ENCODE data around the gene UBAP2.
"Not testable (repeated sequence)": the region's sequence is repeated elsewhere in the genome, so short reads cannot be mapped to it uniquely, and the experiment has no call there.

Gene UBAP2

DNA sequence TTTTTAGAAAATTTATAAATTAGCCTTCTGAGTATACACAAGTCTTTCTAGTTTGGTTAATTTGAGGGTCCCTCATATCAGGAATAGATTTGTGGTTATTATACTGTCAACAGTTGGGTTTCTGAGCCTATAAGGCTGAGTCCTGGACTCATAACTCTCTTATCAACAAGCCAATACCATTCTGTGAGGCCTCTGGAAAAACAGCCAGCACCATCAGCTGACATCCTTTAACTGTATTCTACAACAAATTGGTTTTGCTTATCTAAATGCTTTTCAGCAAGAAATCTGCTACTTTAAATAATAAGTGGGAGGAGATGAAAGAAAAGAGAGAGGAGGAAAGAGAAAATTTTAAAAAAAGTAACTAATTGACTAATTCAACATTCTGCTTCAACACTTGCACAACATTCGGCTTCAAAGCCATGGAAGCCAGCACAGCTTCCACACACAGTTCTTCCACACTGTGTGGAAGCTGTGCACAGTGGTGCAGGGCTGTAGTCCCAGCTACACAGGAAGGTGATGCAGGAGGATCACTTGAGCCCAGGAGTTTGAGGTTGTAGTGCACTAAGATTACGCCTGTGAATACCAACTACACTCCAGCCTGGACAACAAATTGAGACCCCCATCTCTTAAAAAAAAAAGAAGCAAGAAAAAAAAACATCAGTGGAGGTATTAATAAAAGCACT, 84.5 kb downstream of the UBAP2 start:
- no peak for DNase-seq

DNA sequence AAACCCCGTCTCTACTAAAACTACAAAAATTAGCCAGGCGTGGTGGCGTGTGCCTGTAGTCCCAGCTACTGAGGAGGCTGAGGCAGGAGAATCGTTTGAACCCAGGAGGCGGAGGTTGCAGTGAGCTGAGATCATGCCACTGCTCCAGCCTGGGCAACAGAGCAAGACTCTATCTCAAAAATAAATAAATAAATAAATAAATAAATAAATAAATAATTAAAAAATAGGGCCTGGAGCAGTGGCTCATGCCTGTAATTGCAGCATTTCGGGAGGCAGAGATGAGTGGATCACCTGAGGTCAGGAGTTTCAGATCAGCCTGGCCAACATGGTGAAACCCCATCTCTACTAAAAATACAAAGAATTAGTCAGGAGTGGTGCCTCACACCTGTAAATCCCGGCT, 86.2 kb downstream of the UBAP2 start:
- DNase-seq = not testable (repeated sequence)

DNA sequence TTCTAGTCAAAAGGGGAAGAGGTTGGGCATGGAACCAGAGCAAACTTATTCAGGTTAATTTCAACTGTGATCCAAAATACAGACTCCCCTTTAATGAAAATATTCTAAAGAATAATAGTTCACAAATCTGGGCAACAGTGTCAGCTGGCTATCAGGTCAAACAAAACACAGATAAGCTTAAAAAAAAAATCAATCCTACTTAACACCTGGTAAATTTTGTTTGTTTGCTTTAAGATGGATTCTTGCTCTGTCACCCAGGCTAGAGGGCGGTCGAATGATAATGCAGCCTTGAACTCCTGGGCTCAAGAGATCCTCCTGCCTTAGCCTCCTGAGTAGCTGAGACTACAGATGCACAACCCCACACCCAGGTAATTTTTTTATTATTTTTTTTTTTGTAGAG, 89.0 kb downstream of the UBAP2 start:
- no peak for DNase-seq

- DNase-seq = no peak
These were observed 92.1 kb downstream of the UBAP2 start for GRCh38 chr9:33956544-33956943.

- DNase-seq = no peak
These were observed 96.6 kb downstream of the UBAP2 start for GRCh38 chr9:33952066-33952465.

- no peak for DNase-seq
These were observed 98.3 kb downstream of the UBAP2 start for GRCh38 chr9:33950371-33950770.

- DNase-seq = no peak
These were observed 101.7 kb downstream of the UBAP2 start for GRCh38 chr9:33946779-33947535.

DNA sequence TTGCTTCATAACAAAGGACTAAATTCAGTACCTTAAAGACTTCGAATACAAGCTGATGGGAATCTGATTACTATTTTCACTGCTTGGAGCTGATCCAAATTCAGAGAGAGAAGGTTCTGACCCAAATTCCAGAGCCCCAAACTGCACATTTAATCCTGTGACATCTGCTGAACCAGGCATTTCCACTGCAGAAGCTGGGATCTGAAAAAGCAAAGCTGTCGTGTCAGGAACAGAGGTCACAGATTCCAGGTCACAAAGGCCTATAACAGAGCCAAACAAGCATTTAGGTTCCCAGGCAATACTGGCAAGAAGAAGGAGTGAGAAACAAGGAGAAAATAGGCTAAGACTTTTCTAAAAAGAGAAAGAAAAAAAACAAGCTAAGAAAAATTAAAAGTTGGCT, 105.3 kb downstream of the UBAP2 start:
- no peak for DNase-seq

GRCh38 chr9:33942471-33943083, 106.1 kb downstream of the UBAP2 start:
- DNase-seq = no peak

GRCh38 chr9:33939924-33940874, 108.5 kb downstream of the UBAP2 start:
- DNase-seq = no peak

- DNase-seq = no peak
These were observed 114.4 kb downstream of the UBAP2 start for GRCh38 chr9:33934188-33934878.

DNA sequence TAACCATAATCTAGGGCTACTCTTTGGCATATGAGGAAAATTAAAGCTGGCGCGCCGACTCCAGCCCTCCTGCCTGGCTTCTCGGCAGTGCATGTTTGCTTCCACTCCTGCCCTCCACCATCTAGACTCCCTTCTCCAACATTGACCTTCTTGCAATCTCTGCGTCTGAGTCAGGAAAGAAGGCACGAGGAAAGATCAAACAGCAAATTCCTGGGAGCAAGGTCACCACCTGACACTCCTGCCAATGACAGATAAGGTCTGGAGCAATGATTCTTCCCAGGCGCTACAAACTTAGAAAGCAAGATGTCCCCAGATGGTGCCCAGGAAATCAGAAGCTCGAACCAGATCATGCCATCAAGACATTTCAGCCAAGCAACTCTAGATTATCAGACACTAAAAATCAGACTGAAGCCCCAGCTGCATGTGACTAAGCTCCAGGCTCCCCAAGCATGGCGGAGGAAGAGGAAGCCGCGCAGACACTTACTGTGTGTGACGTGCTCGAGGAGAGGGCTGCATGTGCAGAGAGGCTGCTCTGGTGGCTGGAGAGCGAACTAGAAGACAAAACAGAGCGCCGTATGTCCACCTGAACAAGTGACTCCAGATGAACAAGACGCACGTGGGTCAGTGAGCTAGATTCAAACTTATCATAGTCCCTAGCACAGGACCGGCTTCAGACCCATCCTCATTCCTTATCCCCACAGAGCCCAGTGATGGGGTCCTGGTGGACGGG, 116.4 kb downstream of the UBAP2 start:
- no peak for DNase-seq

GRCh38 chr9:33931326-33931725, 117.4 kb downstream of the UBAP2 start:
- DNase-seq = no peak

DNA sequence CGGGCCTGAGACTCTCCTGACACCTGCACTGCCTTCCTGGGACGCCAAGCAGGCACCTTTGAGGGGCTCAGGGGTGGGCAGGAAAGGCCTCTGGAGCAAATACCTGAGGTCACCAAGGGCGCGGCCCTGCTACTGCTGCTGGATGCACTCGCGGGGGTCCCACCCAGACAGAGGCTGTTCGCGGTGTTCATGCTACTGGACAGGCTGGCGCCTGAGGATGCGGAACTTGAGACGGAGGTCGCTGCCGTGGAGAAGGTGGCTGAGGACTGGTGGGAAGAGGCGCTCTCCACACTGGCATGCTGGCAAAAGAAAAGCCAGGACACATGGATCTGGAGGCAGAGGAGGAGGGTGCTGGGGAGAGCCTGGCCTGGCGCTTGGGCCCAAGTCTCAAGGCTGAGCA, 121.0 kb downstream of the UBAP2 start:
- no peak for DNase-seq

GRCh38 chr9:33926746-33927485, 121.8 kb downstream of the UBAP2 start:
- DNase-seq = no peak

GRCh38 chr9:33924978-33925797, 123.5 kb downstream of the UBAP2 start:
- DNase-seq = no peak

DNA sequence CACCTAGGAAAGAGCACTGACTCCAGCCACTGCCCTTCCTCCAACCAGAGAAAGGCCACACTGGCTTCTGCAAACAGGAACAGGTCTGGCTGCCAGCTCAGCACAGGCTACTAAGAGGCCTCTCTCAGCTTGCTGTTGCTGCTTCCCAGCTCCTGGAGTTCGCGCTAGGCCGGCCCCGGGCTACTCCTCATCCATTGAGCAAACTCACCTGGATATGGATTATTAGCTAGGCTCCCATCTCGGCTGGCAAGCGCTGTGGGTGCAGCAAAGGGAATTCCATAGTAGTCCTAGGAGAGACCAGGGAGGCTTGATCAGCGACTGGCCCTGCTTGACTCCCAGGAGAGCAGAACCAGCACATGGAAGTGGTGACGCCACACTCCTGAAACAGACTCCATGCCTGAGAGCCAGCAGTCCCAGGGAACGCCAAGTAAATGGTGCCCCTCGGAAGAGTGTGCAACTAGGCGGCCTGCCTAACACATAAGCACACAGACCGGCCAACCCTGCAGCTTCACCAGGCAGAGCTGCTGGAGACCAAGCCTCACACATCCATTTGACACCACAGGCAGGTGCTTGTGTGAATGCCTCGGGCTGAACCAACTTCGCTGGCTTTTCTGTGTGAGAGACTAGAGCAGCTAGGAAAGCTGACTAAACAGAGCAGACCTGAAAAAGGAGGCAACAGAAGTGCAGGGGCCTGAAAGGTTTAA, 124.5 kb downstream of the UBAP2 start:
- DNase-seq = no peak

GRCh38 chr9:33923079-33923478, 125.6 kb downstream of the UBAP2 start:
- no peak for DNase-seq

Data from activated naive CD4-positive, alpha-beta T cell treated with anti-CD3 and anti-CD28 coated beads, Interleukin-2, amount 50 U/mL, for 16 hours (primary cell).